Large intestine (tissue), 3 donors: ENCODE data around the gene UGT1A5. TPM values are rescaled to one million over a fixed set of nuclear protein-coding genes. Genes with fewer than 3 reads are reported as not detected.
"Not testable (repeated sequence)": the region's sequence is repeated elsewhere in the genome, so short reads cannot be mapped to it uniquely, and the experiment has no call there.

Experiments
- DNase-seq, 2 donors: peaks; one replicate each; pipeline versions ENCODE4 v3.0.0 to v3.0.0-alpha.2; 2013
- H3K27ac ChIP-seq: one replicate; pipeline ENCODE4 v1.5.1; 2013; ENCODE audit warnings: low read length
- H3K27me3 ChIP-seq: 2 replicates; pipeline ENCODE4 v1.6.1; 2013; ENCODE audit warnings: low read length; ENCODE audit not compliant: control insufficient read depth, insufficient read depth
- H3K36me3 ChIP-seq: 2 replicates; pipeline ENCODE4 v1.6.1; 2013; ENCODE audit warnings: low read length; ENCODE audit not compliant: control insufficient read depth, insufficient read depth
- H3K4me1 ChIP-seq: one replicate; pipeline ENCODE4 v1.6.1; 2013; ENCODE audit warnings: low read length; ENCODE audit not compliant: control insufficient read depth, insufficient read depth
- H3K4me3 ChIP-seq: one replicate; pipeline ENCODE4 v1.5.1; 2013; ENCODE audit warnings: low read length
- H3K9me3 ChIP-seq: one replicate; pipeline ENCODE4 v1.6.1; 2013; ENCODE audit warnings: mild to moderate bottlenecking, low read depth, low read length, moderate library complexity; ENCODE audit not compliant: control insufficient read depth
- WGBS: methylation state at CpG from one replicate; pipeline ENCODE4 v1.1.5; 2013; ENCODE audit warnings: low lambda C conversion rate; ENCODE audit not compliant: insufficient coverage; 5-methylcytosine and 5-hydroxymethylcytosine counted together
- polyA plus RNA-seq: library from polyadenylated mRNA; unstranded; fragments of 120-200 nt; gene quantifications from one replicate; pipeline ENCODE4 v1.2.1, GENCODE V29; 2013

The UGT1A5 gene
- polyA plus RNA-seq, 1 donor: 0.15 TPM

- Histone ChIP-seq H3K4me3 (no peak overlapping the region), H3K36me3 (no peaks in the 10 kb centered on the region), H3K9me3 (no peaks in the 10 kb centered on the region), H3K4me1 (no peaks in the 10 kb centered on the region), H3K27me3 (no peaks in the 10 kb centered on the region), H3K27ac (no peak overlapping the region)
- WGBS: no CpG with 5 or more reads among the region's 6 CpGs
- DNase-seq: no peak
Measured at GRCh38 chr2:233693963-233694362, 18.7 kb upstream of the UGT1A5 start.

- Histone ChIP-seq H3K4me3 (no peak overlapping the region), H3K27ac (no peak overlapping the region), H3K36me3 (no peaks in the 10 kb centered on the region), H3K9me3 (no peaks in the 10 kb centered on the region), H3K4me1 (no peaks in the 10 kb centered on the region), H3K27me3 (no peaks in the 10 kb centered on the region)
- DNase-seq: no peak
- no CpG with 5 or more reads among the region's 4 CpGs for WGBS
Measured at GRCh38 chr2:233698740-233699139, 14.0 kb upstream of the UGT1A5 start.

DNA sequence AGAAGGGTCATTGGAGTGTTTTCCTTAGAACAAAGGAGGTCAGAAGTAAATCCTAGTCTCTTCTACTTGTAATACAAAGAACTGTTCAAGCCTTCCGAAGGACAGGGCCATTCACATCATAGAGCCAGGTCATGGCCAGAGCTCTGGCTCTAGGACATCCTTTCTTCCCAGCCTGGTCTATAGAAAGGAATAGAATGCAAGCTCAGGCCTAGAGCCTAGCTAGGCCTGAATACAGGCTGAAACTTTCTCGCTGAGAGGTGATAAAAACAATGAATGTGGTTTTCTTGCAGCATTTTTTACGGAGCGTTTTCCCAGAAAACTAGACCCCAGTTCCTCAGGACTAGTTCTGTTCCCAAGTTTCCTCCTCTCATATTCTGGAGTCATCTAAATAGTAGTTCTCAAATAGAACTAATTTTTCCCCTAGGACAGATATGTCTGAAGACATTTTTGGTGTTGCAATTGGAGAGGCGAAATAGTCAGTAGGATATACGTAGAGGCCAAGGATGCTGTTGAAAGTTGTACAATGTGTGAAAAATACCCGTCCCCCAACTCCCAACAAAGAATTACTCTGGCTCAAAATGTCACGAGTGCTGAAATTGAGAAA lies 13.2 kb upstream of the UGT1A5 start:
- Histone ChIP-seq H3K36me3 (no peaks in the 10 kb centered on the region), H3K27me3 (no peaks in the 10 kb centered on the region), H3K4me1 (no peaks in the 10 kb centered on the region), H3K9me3 (no peaks in the 10 kb centered on the region), H3K27ac (no peak overlapping the region), H3K4me3 (no peak overlapping the region)
- WGBS: no CpG with 5 or more reads among the region's 8 CpGs
- no peak for DNase-seq

GRCh38 chr2:233700028-233700635 lies 12.6 kb upstream of the UGT1A5 start:
- Histone ChIP-seq H3K27ac (no peak overlapping the region), H3K27me3 (no peaks in the 10 kb centered on the region), H3K4me1 (no peaks in the 10 kb centered on the region), H3K4me3 (no peak overlapping the region), H3K36me3 (no peaks in the 10 kb centered on the region), H3K9me3 (no peaks in the 10 kb centered on the region)
- DNase-seq: no peak
- WGBS: no CpG with 5 or more reads among the region's 1 CpG

- H3K27ac ChIP-seq, H3K4me1 ChIP-seq: not testable (repeated sequence)
- no CpG with 5 or more reads among the region's 5 CpGs for WGBS
Measured at GRCh38 chr2:233700842-233701241, 11.9 kb upstream of the UGT1A5 start.

GRCh38 chr2:233702238-233702637 lies 10.5 kb upstream of the UGT1A5 start:
- Histone ChIP-seq H3K27me3 (no peaks in the 10 kb centered on the region), H3K27ac (no peak overlapping the region), H3K4me1 (peaks cover 10% of the 10 kb centered on the region), H3K36me3 (no peaks in the 10 kb centered on the region), H3K4me3 (no peak overlapping the region), H3K9me3 (no peaks in the 10 kb centered on the region)
- no peak for DNase-seq
- 30% methylated on average over 3 of the region's 3 CpGs for WGBS

More at GRCh38 chr2:233700842-233701241, 11.9 kb upstream of the UGT1A5 start:
- H3K36me3 ChIP-seq, DNase-seq, H3K4me3 ChIP-seq, H3K9me3 ChIP-seq, H3K27me3 ChIP-seq: not testable (repeated sequence)

DNA sequence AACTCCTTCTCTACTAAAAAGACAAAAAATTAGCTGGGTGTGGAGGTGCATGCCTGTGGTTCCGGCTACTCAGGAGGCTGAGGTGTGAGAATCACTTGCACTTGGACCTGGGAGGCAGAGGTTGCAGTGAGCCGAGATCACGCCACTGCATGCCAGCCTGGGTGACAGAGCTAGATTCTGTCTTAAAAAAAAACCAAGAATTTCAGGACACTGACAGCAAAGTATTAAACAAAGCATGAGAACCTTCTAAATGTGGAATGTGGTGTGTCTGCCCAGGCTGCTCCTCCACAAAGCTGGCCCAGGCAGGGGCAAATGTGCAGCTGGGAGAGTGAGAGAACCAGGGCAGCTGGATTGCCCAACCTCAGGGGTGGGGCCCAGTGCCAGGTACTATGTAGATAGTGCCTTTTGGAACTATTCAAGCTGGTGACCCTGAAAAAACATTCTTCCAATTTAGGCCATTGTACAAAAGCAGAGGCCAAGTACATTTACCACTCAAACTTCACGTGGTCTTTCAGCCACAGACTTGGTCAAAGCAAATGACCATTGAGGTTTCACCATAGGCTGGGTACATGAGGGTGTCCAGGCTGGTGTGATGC lies 6.7 kb upstream of the UGT1A5 start:
- Histone ChIP-seq H3K4me1 (peaks cover 10% of the 10 kb centered on the region), H3K9me3 (no peaks in the 10 kb centered on the region), H3K27ac (no peak overlapping the region), H3K27me3 (no peaks in the 10 kb centered on the region), H3K4me3 (no peak overlapping the region), H3K36me3 (no peaks in the 10 kb centered on the region)
- WGBS: no CpG with 5 or more reads among the region's 4 CpGs
- DNase-seq: peak in 1 of 2 donors; percentile 39

GRCh38 chr2:233706720-233707119 lies 6.0 kb upstream of the UGT1A5 start:
- WGBS: no CpG with 5 or more reads among the region's 1 CpG
- Histone ChIP-seq H3K9me3 (no peaks in the 10 kb centered on the region), H3K27ac (no peak overlapping the region), H3K36me3 (no peaks in the 10 kb centered on the region), H3K4me1 (peaks cover 12% of the 10 kb centered on the region), H3K27me3 (no peaks in the 10 kb centered on the region), H3K4me3 (no peak overlapping the region)
- no peak for DNase-seq

GRCh38 chr2:233707940-233708644 lies 4.6 kb upstream of the UGT1A5 start:
- Histone ChIP-seq H3K4me3 (no peak overlapping the region), H3K36me3 (no peaks in the 10 kb centered on the region), H3K27me3 (no peaks in the 10 kb centered on the region), H3K4me1 (peaks cover 25% of the 10 kb centered on the region), H3K27ac (no peak overlapping the region), H3K9me3 (no peaks in the 10 kb centered on the region)
- no peak for DNase-seq
- WGBS: 56% methylated on average over 2 of the region's 10 CpGs

DNA sequence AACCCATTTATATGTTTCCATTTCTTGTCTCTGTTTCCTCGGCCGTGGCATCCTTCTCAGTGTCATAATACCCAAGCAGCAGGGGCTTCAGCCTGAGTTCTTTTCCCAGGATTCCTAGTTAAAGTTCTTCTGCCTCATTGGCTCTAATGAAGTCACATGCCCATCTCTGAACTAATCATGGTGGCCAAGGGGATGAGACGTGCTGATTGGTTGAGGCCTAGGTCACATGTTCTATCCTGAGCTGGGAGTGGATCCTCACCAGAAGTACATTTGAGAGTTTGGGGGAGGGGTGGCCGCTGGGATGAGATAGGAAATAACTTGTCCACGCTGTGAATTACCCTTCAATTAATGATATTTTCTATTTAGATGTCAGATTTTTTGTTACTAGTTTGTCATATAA lies 3.8 kb upstream of the UGT1A5 start:
- Histone ChIP-seq H3K4me1 (peaks cover 26% of the 10 kb centered on the region), H3K9me3 (no peaks in the 10 kb centered on the region), H3K27me3 (no peaks in the 10 kb centered on the region), H3K36me3 (no peaks in the 10 kb centered on the region), H3K27ac (no peak overlapping the region), H3K4me3 (no peak overlapping the region)
- no peak for DNase-seq
- no CpG with 5 or more reads among the region's 5 CpGs for WGBS
